GM19395 (cell line): ENCODE results near the gene GREM2.
A peak's percentile ranks its signal among the peaks of the same experiment; 100 is the strongest.

Source experiments
- ATAC-seq: cut with Tn5 transposase; IDR thresholded peaks from one replicate; pipeline ENCODE4 v1.9.1; 2021; ENCODE audit warnings: mild to moderate bottlenecking, moderate library complexity; ENCODE audit not compliant: unreplicated experiment

The GREM2 gene

GRCh38 chr1:240611619-240612480 is at the start of gene GREM2:
Gene GREM2, minus strand, starts transcription at chr1:240612155. Its CDS starts 118,680 bp downstream, at chr1:240493475.
- peak; percentile 95 for ATAC-seq

GRCh38 chr1:240658312-240658960 is 46.5 kb upstream of the GREM2 start:
- ATAC-seq, result no peak

- ATAC-seq, result no peak
Observed at GRCh38 chr1:240656531-240656930, 44.6 kb upstream of the GREM2 start.

- ATAC-seq, result no peak
Observed at GRCh38 chr1:240652961-240653409, 41.0 kb upstream of the GREM2 start.

DNA sequence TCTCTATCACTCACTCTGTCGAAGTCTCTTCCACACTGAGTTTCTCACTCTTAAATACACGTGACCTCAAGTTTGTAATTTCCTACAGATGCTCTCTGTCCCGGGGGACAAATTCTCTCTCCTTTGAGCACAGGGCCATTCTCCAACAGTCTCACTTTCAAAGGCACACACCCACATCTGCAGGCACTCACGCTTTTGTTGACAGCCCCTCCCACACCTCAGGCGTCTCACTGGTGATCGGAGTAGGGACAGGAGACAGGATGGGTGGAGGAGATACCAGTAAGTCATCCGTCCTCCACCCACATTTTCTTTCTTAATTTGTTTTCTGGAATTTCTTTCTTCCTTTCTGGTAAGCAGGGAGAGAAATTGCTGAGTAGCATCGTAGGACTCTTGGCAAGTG is 40.6 kb upstream of the GREM2 start:
- no peak for ATAC-seq

- no peak for ATAC-seq
Observed at GRCh38 chr1:240650877-240651276, 38.9 kb upstream of the GREM2 start.

DNA sequence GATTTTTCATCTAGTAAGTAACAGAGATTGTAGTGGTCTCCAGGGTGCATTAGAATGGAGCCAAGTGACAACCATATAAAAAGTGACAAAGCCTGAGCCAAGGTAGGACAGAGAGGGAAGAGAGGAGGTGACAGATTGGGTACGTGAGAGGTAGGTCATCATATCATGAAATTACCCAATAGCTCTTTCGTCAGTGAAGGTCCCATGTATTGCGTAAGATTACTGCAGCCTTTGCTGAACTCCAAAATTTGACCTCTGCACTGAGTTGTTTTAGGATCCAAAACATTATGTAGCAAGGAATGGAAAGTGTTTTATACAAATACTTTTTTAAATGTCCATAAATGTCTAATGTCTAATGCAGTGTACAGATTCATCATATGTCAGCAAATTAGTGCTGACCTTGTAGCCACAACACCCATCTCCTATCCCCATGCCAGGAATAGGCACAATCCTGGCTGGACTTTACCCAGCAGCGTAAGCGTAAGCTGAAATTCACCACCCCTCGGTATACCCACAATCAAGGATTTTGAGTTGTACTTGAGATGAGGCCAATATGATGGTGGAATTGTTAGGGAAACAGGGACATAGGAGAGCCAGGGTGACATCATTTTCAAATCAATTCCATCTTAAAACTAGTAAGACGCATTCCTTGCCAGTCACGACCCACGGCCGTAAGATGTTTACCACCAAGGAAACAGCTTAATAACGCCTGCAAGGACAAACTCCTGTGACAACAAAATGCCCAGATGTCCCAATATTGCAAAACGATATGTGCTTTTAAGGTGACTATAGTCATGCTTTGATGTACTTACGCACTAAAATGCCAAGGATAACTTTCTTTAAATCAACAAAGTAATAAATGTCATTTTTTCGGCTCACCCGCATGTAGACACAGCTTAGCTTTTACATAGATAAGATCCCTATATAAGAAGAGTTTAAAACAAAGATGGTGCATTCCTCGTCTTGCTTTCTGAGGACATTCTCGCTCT is 38.1 kb upstream of the GREM2 start:
- no peak for ATAC-seq

DNA sequence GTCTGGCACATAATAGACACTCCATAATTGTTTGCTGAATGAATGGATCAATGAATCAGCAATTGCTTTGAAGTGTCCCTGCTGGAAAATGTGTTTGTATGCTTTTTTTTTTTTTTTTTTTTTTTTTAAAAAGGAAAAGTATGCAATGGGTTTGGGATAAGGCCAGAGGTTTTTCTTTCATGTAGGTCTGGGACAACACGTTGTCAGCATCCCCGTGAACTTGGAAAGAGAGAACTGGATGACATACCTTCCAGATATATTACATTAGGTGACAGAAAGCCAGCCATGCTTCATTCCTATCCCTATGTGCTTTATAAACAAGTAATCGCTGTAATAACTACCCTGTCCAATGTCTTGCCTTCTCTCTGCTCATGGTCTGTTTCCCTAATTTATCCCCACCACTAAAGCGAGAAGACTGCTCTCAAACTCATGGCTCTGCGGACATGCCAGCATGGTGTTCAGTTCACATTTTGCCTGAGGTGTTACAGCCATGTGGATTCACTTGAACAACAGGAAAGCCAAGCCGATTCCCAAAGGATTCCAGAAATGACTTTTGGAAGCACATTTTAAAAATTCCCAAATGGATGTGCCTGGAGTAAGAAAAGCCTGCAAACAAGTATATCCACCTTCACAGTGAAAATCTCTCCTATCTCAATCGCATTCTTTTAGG is 34.8 kb upstream of the GREM2 start:
- no peak for ATAC-seq

DNA sequence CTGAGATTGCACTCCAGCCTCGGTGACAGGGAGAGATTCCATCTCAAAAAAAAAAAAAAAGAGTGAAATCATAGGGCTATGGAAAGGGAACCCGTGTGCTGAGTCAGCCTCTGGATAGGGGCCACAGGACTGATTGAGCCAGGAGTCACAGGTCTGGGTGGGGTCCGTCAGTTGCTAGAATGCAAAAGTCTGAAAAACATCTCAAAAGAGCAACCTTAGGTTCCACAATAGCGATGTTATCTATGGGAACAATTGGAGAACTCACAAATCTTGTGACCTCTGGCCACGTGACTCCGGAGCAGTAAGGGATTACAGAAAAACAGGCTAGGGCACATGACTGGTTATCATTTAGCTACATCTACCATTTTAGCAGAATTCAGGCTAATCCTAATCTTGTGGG is 32.8 kb upstream of the GREM2 start:
- ATAC-seq, result no peak

GRCh38 chr1:240635466-240636256 is 23.7 kb upstream of the GREM2 start:
- no peak for ATAC-seq

- no peak for ATAC-seq
Observed at GRCh38 chr1:240630409-240630808, 18.5 kb upstream of the GREM2 start.

DNA sequence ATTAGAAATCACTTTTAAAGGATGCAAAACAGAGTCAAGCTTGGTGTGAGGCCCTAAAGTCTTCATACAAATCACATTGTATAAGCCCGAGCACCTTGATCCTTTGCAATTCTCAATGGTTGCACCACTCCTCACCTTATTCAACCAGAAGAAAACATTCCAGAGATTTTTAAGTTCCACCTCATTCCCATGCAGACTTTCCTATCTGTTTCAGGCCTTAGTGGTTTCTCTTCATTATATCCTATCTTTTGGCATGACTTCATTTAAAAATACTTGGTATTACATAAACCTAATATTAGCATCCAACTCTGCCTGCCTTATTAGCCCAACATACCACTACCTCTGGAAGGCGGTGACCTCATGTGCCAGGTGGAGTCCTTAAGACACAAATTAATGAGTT is 9.3 kb upstream of the GREM2 start:
- no peak for ATAC-seq

- no peak for ATAC-seq
Observed at GRCh38 chr1:240619906-240620621, 8.1 kb upstream of the GREM2 start.

DNA sequence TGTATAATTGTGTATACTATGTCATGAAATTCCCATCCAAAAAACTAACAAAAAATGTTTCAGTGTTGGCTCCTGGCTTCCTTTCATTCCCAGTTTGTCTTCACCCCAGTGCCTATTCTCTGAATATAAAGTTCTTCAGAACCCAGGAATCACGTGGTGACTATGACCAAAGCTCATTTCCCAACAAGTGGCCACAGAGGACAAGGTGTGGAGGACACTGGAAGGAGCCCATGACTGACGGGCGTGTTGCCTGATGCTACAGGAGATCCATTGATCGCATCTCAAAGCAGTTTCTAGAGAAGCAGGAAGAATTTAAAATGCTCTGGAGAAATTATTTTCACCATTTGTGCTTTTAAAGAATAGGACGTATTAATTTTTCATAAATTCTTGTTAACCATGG is 7.4 kb upstream of the GREM2 start:
- ATAC-seq, result no peak

DNA sequence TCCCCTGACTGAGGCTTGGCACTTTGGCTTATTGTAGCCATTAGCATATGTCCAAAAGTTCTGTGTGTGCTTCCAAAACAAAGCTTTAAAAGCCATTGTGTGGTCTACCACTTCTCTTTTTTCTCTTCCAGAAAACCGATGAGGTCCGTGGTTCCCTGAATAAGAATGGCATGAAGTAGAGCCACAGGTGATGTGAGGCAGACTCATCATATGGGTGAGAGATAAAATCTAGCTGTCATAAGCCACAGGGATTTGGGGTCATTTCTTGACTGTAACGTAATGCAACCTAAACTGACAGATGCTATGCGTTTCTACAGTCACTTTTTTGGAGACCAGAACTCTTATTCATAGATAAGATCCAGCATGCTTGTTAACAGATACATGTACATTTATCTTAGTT is 7.0 kb upstream of the GREM2 start:
- no peak for ATAC-seq

- no peak for ATAC-seq
Observed at GRCh38 chr1:240616018-240616417, 4.1 kb upstream of the GREM2 start.

DNA sequence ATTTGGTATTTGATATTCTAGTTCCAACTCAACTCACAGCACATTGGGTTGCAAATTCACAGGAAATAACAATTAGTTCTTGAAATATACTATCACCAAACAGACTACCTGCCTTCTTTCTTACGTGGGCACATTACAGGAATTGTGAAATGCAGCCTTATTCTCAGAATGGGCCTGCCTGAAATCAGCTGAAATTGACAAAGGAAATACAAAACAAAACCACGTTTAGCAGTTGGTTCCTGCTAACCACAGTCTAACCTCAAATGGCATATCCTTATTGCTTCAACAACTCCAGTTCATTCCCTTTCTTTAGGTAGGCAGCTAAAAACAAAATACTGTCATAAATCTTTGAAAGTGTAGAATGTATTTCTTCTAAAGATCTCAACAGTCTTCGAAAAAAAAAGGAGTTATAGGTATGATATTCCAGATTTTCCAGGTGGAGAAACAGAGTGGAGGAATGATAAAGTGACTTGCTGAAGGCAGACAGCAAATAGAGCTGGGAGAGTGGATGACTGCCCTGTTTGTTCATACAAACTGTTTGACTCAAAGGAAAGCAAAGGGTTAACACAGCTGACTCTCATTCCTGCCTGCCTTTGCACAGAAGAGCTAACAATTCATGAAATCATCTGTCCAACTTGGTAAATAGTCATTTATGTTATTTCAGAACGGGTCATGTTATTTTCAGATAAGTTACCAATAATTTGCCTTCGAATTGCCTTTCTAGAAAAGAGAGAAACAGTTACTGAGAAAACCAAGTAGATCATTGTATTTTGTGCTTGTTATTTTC is 1.6 kb upstream of the GREM2 start:
- no peak for ATAC-seq

- no peak for ATAC-seq
Observed at GRCh38 chr1:240612811-240613210, 856 bp upstream of the GREM2 start.
